ENCODE results near the gene ARHGAP21. TPM values are rescaled to one million over a fixed set of nuclear protein-coding genes. Genes with fewer than 3 reads are reported as not detected.
A peak's percentile ranks its signal among the peaks of the same experiment; 100 is the strongest.

ARHGAP21 gene
- total RNA-seq, 1 experiment from 2014 or later: 59.4 TPM

GRCh38 chr10:24618401-24618800, 105.3 kb downstream of the ARHGAP21 start:
- Mint-ChIP-seq H3K4me3 (no peak overlapping the region), H3K27me3 (ENCODE audit: low read depth) (no peaks in the 10 kb centered on the region), H3K36me3 (ENCODE audit: insufficient read depth in 1 of 3, low read depth in 3 of 3) (peaks cover 0 to 16% (median 8%) of the 10 kb centered on the region in 3 experiments; a peak in 5 of 7 replicates), H3K4me1 (no peaks in the 10 kb centered on the region), H3K9me3 (no peaks in the 10 kb centered on the region), H3K27ac (0 out of 7 replicates have a peak overlapping the region, but pooled peaks of 1 of the 3 experiments have one; percentile 11)
- Histone ChIP-seq H2BK20ac (ENCODE audit: low read depth, low read length, poor library complexity, severe bottlenecking) (no peak overlapping the region), H3K56ac (ENCODE audit: insufficient read length, low read depth, low read length) (no peak overlapping the region), H2BK12ac (ENCODE audit: insufficient read length, low read depth, low read length) (no peak overlapping the region), H4K91ac (ENCODE audit: insufficient read length, low read depth, low read length) (no peak overlapping the region), H3K9me3 (ENCODE audit: control insufficient read depth, low read depth, low read length) (no peaks in the 10 kb centered on the region), H3K23me2 (ENCODE audit: insufficient read length, low read depth, low read length, poor library complexity, severe bottlenecking) (no peaks in the 10 kb centered on the region), H3K9ac (ENCODE audit: extremely low read depth, insufficient read length, low read length) (no peak overlapping the region), H3K79me2 (ENCODE audit: insufficient read depth, low read length) (no peaks in the 10 kb centered on the region), H4K20me1 (ENCODE audit: control insufficient read depth, insufficient read depth, insufficient read length) (no peaks in the 10 kb centered on the region), H3T11ph (ENCODE audit: low read length) (no peak overlapping the region), H3K4me2 (ENCODE audit: insufficient read depth, insufficient read length, low read length) (no peak overlapping the region), H3K27me3 (ENCODE audit: insufficient read depth, low read length) (no peaks in the 10 kb centered on the region), H3K4me1 (ENCODE audit: insufficient read depth, low read length) (no peaks in the 10 kb centered on the region), H2AK5ac (ENCODE audit: insufficient read length, low read length) (no peak overlapping the region), H4K5ac (ENCODE audit: insufficient read length, low read depth, low read length) (no peak overlapping the region), H3K14ac (ENCODE audit: insufficient read depth, low read length) (no peak overlapping the region), H4K8ac (replicated peaks; ENCODE audit: insufficient read length, low read depth, low read length) (no peak overlapping the region), H2BK5ac (ENCODE audit: insufficient read length, low read length) (no peak overlapping the region), H3K27ac (ENCODE audit: insufficient read length, low read depth, low read length) (no peak overlapping the region), H2BK15ac (ENCODE audit: low read depth, low read length) (no peak overlapping the region), H3K23ac (ENCODE audit: insufficient read length, low read depth, low read length) (no peak overlapping the region), H2AFZ (ENCODE audit: low read length) (no peak overlapping the region), H3K4ac (ENCODE audit: low read depth, low read length) (no peak overlapping the region), H3K79me1 (ENCODE audit: insufficient read depth, low read depth, low read length, poor library complexity, severe bottlenecking) (no peaks in the 10 kb centered on the region), H2BK120ac (ENCODE audit: low read depth, low read length, poor library complexity, severe bottlenecking) (no peak overlapping the region), H3K18ac (ENCODE audit: insufficient read length, low read depth, low read length) (no peak overlapping the region)
- TF ChIP-seq, protein P1, sequence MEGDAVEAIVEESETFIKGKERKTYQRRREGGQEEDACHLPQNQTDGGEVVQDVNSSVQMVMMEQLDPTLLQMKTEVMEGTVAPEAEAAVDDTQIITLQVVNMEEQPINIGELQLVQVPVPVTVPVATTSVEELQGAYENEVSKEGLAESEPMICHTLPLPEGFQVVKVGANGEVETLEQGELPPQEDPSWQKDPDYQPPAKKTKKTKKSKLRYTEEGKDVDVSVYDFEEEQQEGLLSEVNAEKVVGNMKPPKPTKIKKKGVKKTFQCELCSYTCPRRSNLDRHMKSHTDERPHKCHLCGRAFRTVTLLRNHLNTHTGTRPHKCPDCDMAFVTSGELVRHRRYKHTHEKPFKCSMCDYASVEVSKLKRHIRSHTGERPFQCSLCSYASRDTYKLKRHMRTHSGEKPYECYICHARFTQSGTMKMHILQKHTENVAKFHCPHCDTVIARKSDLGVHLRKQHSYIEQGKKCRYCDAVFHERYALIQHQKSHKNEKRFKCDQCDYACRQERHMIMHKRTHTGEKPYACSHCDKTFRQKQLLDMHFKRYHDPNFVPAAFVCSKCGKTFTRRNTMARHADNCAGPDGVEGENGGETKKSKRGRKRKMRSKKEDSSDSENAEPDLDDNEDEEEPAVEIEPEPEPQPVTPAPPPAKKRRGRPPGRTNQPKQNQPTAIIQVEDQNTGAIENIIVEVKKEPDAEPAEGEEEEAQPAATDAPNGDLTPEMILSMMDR (conservative IDR thresholded peaks at IDR 0.05): no peak
- no CpG with 5 or more reads among the region's 5 CpGs for WGBS (ENCODE audit: extremely low coverage, insufficient read length, low lambda C conversion rate)
- DNase-seq: no peak

All from H9 (cell line).